OCI-LY3 (cell line): Measurements from ENCODE around the gene HNRNPF.

Source experiments
- CTCF ChIP-seq: fragments of 200-600, 300-600 bp; sonication (generic); IDR thresholded peaks from 2 replicates; pipeline ENCODE4 v1.5.1; 2014; ENCODE audit warnings: antibody characterized with exemption, low read length, low read depth
- EZH2phosphoT487 ChIP-seq: fragments of 200-600 bp; shearing (Covaris generic); IDR thresholded peaks from 2 replicates; pipeline ENCODE4 v1.6.1; 2018; ENCODE audit warnings: antibody characterized with exemption, mixed run types, low read depth

DNA sequence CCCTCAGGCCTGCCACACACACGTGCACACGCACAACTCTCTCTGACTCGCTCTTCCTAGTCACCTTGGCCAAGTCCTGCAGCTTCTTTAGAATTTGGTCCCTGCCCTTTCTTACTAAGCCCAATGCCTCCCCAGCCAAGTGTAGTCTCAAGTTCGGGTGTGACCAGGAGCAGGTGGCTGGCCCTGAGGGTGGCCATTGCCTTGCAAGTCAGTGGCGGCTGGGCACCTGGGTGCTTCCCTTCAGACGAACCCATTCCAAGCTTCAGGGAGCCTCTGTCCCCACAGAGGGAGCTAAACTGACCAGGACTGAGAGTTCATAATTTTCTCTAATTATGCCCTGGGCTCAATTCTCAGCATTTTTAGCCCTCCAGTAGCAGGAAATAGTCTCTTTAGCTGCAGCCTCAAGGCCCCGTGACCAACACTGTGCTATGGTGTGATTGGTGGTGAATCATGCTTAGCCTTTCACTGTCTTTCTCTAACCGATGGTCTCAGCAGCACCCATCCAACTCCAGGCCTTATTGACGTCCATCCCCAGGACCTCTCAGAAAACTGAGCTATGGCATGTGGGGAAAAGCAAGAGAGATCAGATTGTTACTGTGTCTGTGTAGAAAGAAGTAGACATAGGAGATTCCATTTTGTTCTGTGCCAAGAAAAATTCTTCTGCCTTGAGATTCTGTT lies 72.2 kb downstream of the HNRNPF start:
- TF ChIP-seq CTCF (no peak), EZH2phosphoT487 (no peak)
